GM19372 (cell line): ENCODE data around the gene OPTN.
"Not testable (repeated sequence)": the region's sequence is repeated elsewhere in the genome, so short reads cannot be mapped to it uniquely, and the experiment has no call there.

Source experiments
- ATAC-seq: cut with Tn5 transposase; IDR thresholded peaks from one replicate; pipeline ENCODE4 v1.9.1; 2021; ENCODE audit warnings: mild to moderate bottlenecking, low read depth, moderate library complexity; ENCODE audit not compliant: unreplicated experiment

Gene OPTN

GRCh38 chr10:13087986-13088618 lies 11.9 kb upstream of the OPTN start:
- ATAC-seq = no peak

GRCh38 chr10:13089345-13089744 lies 10.6 kb upstream of the OPTN start:
- ATAC-seq = no peak

GRCh38 chr10:13090289-13090688 lies 9.7 kb upstream of the OPTN start:
- ATAC-seq = no peak

- no peak for ATAC-seq
Measured at GRCh38 chr10:13091801-13092200, 8.2 kb upstream of the OPTN start.

- no peak for ATAC-seq
Measured at GRCh38 chr10:13092291-13093102, 7.5 kb upstream of the OPTN start.

- ATAC-seq = not testable (repeated sequence)
Measured at GRCh38 chr10:13094082-13094481, 5.9 kb upstream of the OPTN start.

- ATAC-seq = no peak
Measured at GRCh38 chr10:13095094-13095493, 4.9 kb upstream of the OPTN start.

GRCh38 chr10:13095929-13096328 lies 4.0 kb upstream of the OPTN start:
- ATAC-seq = no peak

GRCh38 chr10:13099144-13099665 lies 758 bp upstream of the OPTN start:
- ATAC-seq = peak; percentile 30

GRCh38 chr10:13100349-13101294 lies 659 bp downstream of the OPTN start:
- peak; percentile 21 for ATAC-seq

- no peak for ATAC-seq
Measured at GRCh38 chr10:13102002-13102794, 2.2 kb downstream of the OPTN start.

- no peak for ATAC-seq
Measured at GRCh38 chr10:13103554-13103953, 3.6 kb downstream of the OPTN start.

- ATAC-seq = no peak
Measured at GRCh38 chr10:13104697-13105096, 4.7 kb downstream of the OPTN start.

GRCh38 chr10:13105184-13105583 lies 5.2 kb downstream of the OPTN start:
- no peak for ATAC-seq

GRCh38 chr10:13106387-13107045 lies 6.6 kb downstream of the OPTN start:
- ATAC-seq = no peak

GRCh38 chr10:13110908-13111307 lies 10.9 kb downstream of the OPTN start:
- no peak for ATAC-seq

- ATAC-seq = no peak
Measured at GRCh38 chr10:13113544-13113943, 13.6 kb downstream of the OPTN start.

- ATAC-seq = no peak
Measured at GRCh38 chr10:13115832-13116803, 16.2 kb downstream of the OPTN start.
